GM10266 (cell line): ENCODE data around the gene CNGB1.

Experiments used
- DNase-seq: peaks from one replicate; pipeline ENCODE4 v3.0.0; 2012; ENCODE audit errors: extremely low spot score
- TF ChIP-seq, protein P1 (sequence below): IDR thresholded peaks from 2 replicates; pipeline ENCODE4 v1.5.1; 2012; ENCODE audit warnings: mild to moderate bottlenecking, low read depth; ENCODE audit not compliant: control insufficient read depth, insufficient read depth; ENCODE audit errors: missing control alignments

CNGB1 gene

DNA sequence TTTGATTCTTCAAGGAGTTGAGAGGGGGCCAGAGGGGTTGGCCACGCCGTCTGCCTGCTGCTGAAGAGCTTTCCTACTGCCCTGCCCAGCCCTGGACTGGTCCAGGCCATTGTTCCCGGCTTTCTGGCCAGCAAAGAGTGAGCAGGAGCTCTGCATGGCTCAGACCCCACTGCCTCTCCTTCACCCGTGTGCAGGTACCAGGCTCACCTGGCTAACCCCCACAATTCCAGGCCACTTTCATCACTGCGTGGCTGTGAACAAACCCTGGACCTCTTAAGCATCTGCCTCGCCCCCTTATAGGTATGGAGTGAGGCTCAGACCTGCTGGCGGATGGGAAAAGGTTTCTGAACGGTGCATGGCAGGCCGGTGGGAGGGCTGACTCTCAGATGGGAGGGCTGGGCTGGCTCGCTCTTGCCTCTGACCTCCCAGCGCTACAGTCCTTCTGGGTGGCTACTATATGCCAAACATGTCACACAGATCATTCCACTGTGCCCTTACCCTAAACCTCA is 20.7 kb upstream of the CNGB1 start:
- TF ChIP-seq, protein P1, sequence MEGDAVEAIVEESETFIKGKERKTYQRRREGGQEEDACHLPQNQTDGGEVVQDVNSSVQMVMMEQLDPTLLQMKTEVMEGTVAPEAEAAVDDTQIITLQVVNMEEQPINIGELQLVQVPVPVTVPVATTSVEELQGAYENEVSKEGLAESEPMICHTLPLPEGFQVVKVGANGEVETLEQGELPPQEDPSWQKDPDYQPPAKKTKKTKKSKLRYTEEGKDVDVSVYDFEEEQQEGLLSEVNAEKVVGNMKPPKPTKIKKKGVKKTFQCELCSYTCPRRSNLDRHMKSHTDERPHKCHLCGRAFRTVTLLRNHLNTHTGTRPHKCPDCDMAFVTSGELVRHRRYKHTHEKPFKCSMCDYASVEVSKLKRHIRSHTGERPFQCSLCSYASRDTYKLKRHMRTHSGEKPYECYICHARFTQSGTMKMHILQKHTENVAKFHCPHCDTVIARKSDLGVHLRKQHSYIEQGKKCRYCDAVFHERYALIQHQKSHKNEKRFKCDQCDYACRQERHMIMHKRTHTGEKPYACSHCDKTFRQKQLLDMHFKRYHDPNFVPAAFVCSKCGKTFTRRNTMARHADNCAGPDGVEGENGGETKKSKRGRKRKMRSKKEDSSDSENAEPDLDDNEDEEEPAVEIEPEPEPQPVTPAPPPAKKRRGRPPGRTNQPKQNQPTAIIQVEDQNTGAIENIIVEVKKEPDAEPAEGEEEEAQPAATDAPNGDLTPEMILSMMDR, result no peak
- no peak for DNase-seq

DNA sequence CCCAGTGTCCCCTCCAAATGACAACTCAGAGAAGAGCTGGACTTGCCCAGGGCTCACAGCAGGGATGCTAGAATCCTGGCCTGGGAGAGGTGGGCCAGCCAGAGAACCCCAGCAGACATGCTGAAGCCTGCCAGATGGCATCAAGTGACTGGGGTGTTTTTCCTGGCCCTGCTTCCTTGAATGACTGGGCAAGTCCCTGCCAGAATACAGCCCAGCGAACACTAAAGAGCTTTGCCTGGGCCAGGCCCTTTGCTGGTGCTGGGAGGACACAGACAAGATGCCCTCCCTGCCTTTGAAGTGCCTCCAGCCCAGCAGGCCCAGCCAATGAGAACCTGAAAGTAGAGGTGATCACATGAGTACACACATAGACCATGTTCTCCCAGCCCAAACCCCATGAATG is 18.0 kb upstream of the CNGB1 start:
- TF ChIP-seq, protein P1, result no peak
- DNase-seq, result no peak

DNA sequence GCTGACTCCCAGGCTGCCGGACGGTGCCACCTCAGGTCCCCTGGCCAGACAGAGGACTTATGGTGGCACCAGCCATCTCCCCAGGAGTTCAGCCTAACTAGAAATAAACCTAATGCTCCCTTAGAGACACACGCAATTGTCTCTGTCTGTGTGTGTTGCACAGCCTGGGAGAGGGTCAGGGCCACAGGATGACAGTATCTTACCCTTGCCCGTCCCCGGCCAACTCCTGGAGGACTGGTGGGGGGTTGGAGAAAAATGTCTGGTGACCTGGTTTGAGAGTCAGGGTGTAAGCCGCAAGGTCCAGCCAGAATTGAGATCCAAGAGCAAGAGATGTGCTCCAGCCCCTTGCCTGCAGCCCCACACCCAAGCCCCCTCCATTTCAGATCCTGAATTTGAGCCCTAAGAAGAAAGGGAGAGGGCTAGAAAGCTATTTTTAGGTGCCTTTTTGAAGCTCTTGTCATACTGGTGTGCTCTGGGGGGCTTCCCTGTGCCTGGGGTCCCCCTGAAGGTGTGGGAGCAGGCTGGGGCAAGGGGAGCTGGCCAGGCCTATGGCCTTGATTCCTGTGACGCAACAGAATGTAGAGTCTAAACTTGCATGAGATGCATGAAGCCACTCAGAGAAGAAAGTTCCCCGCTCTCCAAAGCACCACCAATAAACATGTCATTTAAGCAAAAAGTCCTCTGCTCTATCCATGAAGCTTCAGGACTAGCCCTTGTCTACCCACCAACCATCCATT is 16.7 kb upstream of the CNGB1 start:
- no peak for DNase-seq
- TF ChIP-seq, protein P1, result no peak

DNA sequence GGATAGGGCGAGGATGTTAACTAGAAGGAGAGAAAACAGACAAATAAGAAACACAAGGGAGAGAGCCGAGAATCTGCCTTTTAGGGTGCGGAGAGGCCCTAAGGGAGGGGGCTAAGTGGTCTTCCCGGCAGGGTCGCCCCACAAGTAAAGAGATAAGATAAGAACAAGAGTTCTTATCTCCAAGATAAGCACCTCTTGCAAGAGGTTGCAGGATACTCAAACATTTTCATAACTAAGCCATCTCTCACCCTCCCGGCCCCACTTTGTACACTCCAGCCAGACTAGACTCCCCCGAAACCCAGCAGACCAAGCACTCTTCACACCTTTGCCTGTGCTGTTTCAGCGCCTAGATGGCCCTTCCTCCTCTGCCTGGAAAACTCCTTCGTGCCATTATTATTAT is 15.3 kb upstream of the CNGB1 start:
- TF ChIP-seq, protein P1, result no peak

DNA sequence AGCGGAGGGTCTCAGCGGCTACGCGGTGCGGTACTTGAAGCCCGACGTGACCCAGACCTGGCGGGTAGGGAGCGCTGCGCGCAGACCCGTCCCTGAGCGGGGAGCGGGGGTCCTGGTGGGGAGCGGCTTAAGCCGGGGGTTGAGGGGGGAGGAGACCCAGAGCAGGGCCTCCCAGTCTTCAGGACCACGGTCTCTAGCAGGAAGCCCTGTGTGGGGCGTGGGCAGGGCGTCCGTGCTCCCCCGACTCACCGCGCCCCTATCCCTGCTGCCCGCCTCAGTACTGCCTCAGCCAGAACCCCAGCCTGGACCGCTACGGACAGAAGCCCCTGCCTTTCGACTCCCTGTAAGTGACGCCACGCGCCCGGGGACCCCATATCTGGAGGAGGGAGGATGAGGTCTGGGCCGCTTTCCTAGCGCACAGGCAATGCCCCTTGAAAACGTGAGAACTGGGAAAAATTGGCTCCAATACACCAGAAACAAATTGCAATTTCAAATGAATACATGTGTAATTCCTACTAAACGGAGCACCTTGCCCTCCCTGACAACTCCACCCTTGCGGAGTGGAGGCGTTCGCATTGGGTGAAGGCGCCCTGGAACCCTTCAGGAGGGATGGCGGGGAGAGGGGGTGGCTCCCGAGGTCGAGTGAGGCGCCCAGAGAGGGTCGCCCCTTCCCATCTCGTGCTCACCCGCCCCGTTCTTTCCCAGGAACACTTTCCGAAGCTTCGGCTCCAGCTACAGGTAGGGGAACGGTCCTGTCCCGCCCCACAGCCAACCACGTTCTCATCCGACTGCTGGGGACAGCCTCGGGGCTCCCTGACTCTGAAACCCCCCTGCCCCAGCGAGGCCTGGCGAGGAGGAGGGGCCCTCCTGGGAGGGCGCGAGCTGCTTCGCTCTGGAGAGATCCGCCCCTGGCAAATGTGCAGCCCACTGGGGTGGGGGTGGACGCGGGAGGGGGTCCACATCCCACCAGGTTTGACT is 14.6 kb upstream of the CNGB1 start:
- no peak for DNase-seq
- TF ChIP-seq, protein P1, result no peak

More for the DNA sequence above, 15.3 kb upstream of the CNGB1 start:
- DNase-seq, result no peak

DNA sequence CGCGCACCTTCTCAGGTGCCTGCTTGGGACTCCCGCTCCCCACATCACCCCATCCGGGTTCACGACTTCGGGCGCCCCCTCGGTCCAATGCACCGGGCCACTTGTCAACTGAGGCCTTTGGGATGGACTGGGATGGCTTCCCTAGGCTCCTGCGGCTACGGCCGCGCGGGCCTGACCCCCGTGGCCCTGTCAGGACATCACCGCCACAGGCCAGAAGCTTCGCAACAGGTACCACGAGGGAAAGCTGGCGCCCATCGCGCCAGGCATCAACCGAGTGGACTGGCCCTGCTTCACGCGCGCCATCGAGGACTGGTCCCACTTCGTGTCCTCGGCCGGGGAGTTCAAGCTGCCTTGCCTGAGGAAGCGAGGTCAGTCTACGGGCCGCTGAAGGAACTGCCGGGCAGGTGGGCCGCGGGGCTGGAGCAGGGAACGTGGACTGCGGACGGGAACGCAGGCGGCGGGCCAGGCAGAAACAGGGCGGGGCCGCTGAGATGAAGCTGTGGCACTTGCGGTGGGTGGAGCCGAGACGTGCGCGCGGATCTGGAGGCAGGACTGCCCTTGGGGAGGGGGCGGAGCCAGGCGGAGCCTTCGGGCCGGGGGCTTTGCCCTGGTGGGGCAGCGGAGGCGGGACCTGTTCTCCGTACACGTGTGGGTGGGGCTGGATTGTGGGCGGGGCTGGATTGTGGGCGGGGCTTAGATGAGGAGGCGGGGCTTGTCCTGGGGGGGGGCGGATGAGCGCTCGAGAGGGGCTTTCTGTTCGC is 13.7 kb upstream of the CNGB1 start:
- TF ChIP-seq, protein P1, result no peak

More for the DNA sequence above, 13.7 kb upstream of the CNGB1 start:
- DNase-seq, result peak; percentile 88
